ENCODE measurements around the gene FOXF2.

FOXF2 gene

DNA sequence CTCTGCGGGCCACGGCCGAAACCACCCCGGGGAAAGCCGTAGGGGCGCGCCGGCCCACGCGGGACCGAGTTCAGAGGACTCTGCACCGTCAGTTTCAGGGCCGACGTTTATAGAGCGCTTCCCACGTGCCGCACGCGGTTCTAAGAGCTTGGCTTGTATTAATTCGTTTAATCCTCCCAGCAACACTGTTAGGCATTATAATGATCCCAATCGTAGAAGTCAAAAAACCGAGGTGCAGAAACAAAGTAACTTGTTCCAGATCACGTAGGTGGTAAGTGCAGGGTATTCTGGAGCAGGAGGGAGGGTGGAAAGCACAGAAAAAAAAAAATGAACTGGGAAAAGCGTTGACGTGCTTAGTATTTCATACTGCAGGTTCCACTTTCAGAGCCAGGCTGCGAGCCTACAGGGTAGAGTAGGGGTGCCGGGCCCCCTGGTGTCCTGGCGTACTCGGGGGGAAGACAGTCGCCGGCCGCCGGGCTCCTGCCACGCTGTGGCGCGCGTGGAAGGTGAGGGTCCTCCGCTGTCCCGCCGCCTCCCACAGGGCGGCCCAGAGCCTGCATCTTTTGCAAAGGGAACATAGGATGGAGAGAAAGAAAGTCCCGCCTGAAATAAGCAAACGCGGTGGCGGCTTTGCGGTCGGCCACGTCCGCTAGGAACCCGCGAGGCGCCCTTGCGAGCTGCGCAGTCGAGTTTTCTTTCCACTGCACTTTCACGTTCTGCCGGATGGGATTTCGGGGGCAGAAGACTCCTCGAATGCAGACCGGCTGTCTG, 10.2 kb upstream of the FOXF2 start:
- no peak for DNase-seq (ENCODE audit: low spot score)

DNA sequence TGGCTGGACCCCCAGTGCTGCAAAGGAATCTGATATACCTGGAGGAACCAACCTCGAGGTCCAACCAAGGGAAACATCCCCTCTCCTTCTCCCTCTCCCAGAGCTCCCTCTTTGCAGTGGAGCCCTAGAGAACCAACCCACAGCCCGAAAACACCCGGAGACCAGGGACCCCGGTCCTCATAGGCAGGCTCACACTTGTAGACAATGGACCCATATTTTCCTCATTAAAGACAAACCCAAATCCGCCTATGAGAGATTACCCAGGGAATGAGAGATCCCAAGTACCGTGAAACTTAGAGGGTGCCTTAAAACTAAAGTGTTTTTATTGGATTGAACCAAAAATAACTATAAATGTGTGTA, 9.6 kb upstream of the FOXF2 start:
- DNase-seq (ENCODE audit: low spot score): no peak

DNA sequence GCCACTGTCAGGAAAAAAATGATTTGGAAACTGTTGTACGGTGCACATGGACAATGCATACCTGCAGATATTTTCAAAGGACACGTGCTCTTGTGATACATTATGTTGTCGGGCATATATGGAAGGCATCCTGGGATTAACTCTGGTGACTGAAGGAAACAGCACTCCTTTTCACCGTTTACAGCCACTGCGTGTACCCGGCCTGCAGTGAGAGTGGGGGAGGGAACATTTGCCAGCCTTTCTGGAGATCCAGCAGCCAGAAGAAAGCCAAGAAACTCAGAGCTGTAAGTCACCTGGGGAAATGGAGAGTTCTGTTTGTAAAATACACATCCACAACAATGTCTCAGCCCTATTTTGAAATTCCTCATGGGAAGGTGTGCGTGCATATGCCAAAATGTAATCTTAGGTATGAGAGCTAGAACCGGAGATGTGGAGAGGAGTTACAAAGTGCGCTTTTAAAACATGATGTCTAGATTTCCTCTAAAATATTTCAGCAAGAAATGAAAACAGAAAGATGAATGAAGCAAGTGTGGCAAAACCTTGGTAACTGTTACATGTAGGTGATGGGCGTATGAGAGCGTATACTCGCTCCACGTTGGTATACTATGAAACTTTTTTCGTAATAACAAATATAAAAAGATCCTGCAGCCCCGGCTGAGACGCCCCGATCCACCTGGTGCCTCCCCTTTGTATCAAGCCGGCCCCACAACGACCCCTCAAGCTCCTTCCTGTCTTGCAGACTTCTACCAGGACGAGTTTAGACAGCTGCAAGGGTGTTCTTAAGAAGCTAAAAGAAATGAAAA, 8.6 kb upstream of the FOXF2 start:
- DNase-seq (ENCODE audit: low spot score): no peak

DNA sequence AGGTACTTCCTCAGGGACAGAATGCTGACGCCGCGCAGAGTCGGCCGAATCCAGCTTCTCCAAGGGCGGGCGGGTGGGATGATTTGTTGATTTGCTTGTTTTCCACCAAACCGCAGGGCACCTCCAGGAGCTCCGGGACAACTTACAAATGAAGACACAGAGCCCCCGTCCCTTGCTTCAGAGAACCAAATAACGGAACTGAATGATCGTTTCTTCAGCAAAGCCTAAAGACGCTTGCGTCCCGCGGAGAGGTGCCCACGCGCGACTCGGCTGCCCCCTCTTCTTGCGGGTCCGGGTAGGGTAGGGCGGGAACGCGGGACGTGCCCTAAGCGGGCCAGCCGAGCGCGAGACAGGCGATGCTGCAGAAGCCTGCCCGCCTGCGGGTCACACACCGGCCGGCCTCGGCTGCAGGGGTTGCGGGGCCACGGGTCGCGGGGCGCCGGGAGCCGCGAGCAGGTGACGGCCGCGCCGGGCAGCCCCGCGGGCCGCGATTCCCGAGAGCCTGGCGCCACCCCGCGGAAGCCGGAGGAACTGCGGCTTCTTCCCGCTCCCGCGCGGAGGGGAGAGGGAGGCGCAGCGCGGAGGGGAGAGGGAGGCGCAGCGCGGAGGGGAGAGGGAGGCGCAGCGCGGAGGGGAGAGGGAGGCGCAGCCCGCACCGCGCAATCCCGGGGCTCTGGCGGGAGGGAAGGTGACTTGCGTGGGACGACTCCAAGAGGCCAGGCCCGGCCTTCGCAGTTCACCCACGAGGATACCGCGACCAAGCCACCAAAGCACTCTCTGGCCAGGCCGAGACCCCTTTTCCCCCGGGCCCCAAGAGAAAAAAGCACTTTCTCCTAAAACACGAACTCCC, 7.7 kb upstream of the FOXF2 start:
- peak; percentile 24 for DNase-seq (ENCODE audit: low spot score)

DNA sequence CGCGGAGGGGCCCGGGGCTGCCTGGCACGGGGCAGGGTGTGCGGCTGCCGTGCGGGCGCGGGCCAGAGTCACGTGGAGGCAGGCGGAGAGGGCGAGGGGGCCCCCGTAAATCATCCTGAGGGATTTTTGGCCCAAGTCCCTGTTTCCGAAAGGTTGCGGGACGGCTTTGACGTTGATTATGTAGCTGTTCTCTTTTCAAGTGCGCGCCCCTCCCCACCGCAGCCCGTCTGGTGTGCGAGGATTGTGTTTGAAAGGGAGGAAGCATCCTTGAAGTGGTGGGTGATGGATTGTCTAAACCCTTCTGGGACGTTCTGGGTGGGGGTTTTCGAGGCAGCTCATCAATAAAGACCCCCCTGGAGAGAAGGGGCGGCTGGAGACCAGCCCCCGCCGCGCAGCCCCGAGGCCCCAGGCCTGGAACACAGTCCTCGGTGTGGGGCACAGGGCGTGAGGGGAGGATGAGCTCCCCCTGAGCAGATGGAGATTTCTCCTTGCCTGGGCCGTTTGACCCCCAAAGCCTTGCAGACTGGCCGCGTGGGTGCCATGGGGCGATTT, 7.0 kb upstream of the FOXF2 start:
- no peak for DNase-seq (ENCODE audit: low spot score)

DNA sequence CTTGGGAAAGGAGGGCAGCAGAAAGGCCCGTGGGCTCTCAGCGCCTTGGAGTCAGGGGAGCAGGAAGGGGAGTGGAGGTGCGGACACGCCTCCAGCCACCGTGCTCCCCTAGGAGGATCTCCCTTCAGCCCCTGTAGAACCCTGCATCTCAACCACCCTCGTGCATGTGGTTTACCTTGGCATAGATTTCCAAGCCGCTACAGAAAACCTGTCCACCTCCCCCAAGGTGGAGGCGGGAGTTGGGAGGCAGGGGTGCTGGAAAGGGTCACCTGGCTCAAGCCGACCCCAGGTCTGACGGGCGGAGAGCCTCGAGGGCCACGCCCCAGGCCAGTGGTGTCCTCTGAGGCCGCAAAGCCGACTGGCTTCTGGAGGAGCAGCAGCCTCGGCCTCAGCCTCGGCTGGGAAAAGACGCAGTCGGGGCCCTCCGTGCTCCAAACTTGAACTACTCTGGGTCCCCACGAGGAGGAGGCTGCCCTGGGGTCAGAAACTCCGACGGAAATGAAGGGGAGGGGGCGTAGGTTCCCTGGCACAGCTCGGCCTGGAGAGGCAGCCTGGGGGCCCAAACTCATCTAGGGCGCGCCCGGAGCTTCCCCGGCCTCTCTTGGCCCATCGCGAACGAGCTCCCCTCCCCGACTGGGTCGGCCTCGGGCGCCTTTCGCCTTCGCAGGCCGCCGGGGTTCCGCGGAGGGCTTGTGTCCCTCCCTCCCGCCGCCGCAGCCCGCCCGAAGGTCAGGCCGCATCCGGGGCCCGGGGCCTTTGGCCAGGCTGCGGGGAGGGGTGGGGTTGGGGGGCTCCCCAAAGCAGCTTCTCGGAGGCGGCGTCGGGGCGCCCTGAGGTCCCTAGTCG, 6.3 kb upstream of the FOXF2 start:
- no peak for DNase-seq (ENCODE audit: low spot score)

DNA sequence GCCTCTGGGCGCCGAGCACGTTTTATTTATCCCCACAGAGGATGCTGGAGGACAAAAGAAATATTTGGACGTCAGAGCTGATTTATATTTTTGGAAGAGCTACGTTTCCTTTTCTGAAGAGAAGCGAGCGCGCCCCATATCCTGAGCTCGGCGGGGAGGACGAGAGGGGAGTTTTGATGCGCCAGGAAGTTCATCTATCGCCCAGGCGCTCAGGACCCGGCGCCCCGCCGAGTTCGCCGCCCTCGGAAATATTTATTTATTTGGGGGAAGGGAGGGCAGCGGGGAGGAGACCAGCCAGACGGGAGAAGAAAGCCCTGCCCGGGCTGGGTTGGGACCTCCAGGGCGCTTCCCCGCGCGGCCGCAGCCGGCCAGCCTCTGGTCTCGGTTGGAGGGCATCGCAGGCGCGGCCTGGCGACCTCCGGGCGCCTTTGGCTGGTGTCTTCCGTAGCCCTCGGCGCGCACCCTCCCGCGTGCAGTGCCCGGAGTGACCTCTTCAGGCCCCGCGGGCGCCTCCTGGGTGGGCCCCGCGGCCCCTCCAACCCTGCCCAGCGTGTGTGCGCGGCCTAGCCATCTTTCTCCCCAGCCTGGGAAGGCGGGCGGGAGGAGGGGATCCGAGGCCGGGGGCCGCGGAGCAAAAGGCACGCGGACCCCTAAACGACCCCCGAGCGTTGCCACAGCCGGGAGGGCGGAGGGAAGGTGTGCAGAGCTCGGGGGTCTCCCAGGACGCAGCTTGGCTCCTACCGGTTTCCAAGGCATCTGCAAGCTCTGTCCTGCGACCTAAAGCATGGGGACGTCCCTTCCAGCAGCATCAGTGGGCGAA, 5.4 kb upstream of the FOXF2 start:
- no peak for DNase-seq (ENCODE audit: low spot score)

DNA sequence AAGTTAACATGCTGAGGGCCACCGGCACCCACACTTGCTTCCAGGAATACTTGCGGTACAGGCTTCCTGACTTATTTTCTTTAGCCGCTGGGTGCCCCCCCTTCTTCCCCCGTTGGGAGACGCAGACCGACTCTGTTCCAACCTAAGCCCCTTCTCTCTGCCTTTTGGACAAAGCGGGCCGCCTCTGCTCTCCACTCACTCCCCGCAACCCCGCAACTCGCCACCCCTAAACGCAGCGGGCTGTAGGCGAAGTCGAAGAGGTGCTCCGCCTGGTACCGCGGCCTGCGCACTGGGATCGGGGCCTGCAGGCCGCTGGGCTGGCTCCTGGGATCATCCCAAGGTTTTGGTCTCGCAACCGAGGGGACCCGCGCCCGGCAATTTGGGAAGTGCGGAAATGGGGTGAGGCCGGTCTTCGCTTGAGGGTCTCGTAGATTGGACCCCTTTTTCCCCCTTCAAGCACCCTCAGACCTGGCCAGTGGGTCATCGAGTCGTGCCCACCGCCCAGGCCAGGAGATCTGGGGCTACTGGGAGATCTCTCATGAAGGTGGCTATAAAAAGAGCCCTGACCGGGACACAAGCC, 4.7 kb upstream of the FOXF2 start:
- no peak for DNase-seq (ENCODE audit: low spot score)

DNA sequence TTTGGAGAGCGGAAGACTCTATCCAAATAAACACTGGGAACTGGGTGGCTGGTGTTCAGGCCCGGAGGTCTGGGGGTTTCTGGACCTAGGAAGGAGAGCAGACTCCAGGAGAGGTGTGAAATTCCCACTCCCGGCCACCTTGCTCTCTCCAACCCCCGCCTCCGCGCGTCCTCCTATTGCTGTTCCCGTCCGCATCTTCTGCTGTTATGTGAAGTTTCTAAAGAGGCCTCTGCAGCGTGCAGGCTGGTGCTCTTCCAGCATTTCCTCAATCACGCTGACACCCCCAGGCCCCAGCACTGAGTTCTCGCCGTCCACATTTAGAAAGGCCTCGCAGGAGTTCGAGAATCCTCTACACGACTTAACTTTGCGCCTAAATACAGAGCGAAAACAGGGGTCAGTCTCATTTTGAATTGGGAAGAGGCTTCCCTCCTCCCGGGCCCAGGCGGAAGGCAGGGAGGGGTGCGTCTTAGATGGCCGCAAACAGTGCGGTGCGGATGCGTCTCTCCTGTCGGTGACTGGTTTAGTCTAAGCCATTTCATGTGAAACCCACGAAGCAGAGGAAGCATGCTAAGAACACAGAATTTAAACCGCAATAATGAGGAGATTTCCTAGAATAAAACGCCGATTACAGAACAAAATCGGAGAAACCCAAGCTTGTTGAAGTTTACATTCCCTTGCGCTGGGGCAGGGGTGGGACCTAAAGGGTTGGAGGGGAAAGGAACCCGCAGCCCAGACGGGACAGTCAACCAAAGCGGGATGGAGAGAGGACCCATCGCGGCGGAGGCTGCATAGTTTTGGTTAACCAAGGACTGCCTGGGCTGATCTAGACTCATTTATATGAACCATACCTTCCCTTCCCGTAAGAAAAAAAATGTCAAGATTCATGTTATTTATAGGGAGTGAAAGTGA, 4.0 kb upstream of the FOXF2 start:
- no peak for DNase-seq (ENCODE audit: low spot score)

DNA sequence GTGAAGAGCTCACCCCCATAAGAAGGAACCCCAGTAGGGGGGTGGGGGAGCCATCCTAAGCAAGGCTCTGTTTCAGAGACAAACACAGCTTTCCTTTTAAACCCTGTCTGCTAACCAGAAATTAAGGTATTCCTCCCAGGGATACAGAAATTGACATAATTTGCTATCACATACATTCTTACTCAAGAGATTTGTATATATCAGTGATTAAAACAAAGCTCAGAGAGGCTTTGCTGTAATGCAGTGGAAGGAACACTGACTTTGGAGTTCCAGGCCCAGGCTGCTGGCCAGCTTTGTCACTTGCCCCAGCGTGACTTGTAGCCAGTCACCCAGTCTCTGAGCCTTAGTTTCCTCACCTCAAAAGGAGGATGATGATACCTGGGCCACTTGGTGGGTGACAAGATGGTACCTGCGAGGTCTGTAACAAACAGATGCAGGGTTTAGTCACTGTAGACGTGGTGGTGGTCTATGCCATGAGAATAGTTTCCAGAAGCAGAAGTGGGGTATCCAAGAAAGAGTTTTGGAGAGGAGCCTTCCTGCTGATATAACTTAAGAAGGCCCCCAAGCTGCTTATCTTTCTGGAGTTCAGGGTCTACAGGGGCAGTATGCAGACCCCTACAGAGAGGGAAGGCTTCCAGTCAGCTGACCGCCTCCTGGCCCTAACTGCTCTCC, 3.2 kb upstream of the FOXF2 start:
- no peak for DNase-seq (ENCODE audit: low spot score)

DNA sequence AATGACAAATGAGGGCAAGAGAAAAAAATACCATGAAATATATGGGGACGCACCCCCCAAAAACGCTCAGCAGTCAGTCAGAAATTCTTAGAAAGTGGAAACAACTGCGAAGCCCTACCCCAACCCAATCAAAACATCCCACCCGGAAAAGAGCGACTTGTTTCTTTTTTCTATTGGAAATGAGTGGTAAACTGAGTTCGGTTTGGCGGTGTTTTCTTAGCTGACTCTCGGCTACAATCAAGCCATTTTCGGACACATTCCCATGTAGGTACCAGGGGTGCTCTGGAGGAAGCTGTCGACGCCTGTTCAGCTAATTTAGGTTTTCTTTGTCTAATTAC, 1.9 kb upstream of the FOXF2 start:
- no peak for DNase-seq (ENCODE audit: low spot score)

DNA sequence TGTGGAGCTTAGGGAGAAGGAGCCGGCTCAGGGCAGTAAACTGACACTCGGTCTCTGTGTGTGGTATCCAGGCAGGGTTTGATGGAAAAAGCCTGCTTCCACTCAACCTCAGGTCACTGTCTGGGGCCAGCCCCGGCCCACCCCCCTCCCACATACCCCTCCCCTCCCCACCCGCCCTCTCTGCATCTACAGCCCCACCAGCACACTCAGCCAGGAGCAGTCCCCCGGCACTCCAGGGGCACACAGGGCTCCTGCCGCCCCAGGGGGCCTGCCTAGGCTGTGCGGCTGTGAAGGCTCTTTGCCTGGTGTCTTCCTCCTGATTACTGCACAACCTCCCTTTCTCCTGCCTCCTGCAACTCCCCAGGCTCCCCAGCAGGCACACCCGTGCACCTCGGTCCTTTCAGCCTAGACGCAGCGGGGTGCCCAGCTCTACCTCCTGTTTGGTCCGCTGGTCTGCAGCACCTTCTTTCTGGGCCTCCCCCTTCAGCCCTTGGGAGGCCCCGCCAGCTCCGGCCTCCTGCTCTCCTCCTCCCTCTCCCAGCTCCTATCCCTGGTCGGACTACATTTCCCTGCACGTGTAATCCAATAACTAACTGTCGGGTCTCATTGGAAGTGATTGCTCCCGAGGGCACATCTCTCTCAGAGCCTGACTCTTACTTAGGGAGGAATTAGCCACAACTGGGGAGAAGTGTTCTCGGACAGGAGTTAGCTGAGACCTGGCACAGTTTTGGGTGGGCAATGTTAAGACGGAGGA, 1.3 kb upstream of the FOXF2 start:
- DNase-seq (ENCODE audit: low spot score): no peak

DNA sequence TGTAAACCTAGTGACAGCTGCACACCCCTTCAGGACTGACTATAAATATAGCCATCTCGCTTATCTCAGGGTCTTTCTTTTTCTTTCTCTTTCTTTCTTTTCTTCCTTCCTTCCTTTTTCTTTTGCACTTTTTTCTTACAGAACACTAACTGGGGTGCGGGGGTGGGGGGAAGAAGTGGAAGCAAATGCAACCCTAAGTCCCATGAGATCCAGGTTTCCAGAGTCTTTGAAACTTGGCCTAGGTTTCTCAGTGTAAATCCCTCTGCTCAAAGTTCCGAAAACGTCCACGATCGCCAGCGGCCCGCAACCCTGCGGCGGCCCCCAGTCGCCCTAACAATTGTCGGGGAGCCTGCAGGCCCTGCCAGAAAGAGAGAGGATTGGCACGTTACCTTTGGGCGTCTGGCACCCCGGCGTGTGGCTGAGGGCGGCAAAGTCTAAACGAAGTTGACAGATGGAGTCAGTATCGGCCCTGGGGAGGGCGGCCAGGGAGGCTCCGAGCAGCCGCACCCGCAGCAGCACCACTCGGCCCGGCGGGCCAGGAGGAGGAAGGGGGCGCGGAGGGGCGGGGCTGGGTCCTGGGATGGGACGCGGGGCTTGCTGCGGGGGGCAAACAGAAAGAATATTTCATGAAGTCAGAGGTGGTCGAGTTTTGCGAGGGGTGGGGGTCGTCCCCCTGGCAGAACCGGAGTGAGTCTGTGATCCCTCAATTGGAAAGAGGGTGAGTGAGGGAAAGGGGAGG, 577 bp upstream of the FOXF2 start:
- DNase-seq (ENCODE audit: low spot score): no peak

DNA sequence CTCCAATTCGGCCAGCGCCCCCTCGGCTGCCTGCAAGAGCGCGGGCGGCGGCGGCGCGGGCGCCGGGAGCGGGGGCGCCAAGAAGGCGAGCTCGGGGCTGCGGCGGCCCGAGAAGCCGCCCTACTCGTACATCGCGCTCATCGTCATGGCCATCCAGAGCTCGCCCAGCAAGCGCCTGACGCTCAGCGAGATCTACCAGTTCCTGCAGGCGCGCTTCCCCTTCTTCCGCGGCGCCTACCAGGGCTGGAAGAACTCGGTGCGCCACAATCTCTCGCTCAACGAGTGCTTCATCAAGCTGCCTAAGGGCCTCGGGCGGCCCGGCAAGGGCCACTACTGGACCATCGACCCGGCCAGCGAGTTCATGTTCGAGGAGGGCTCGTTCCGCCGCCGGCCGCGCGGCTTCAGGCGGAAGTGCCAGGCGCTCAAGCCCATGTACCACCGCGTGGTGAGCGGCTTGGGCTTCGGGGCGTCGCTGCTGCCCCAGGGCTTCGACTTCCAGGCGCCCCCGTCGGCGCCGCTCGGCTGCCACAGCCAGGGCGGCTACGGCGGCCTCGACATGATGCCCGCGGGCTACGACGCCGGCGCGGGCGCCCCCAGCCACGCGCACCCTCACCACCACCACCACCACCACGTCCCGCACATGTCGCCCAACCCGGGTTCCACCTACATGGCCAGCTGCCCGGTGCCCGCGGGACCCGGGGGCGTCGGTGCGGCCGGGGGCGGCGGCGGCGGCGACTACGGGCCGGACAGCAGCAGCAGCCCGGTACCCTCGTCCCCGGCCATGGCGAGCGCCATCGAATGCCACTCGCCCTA, 963 bp downstream of the FOXF2 start:
- peak; percentile 12 for DNase-seq (ENCODE audit: low spot score)

DNA sequence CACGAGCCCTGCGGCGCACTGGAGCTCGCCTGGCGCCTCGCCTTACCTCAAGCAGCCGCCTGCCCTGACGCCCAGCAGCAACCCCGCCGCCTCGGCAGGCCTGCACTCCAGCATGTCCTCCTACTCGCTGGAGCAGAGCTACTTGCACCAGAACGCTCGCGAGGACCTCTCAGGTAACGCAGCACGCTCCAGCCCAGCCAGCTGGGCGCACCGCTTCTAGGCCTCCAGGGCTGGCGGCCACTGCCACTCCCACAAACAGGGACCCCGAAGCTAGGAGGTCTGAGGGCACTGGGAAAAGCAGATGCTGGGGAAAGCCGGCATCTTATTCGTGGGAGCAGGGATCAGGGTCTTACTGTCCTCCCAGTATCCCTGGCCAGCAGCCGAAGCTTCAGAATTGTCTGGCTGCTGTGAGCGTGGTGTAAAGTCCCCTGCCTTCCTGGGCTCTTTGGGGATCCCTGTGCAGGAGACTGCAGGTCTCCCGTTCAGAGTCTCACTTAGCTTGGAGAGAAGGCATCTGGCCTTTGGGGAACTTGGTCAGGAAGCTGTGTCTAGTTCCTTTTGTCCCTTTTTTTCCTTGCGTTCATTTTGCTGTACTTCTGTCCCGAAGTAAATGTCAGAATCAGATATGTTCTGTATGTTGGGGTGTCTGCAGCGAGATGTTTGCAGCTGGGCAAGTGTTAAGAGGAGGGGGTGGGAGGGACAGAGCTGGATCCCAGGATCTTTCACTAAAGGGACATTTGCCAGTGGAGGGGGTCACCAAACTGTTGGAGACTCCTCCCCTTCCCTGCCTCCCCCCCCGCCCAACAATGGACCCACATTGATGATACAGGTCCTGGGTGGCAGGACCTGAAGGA, 1.8 kb downstream of the FOXF2 start:
- no peak for DNase-seq (ENCODE audit: low spot score)
